ENCODE results near the gene CCDC85A. TPM values are rescaled to one million over a fixed set of nuclear protein-coding genes. Genes with fewer than 3 reads are reported as not detected.

The CCDC85A gene
- total and polyA plus RNA-seq, 2 of the 4 experiments (the other 2 are of a cell fraction), result 1.1 to 2.2 TPM

- Histone ChIP-seq H4K91ac (ENCODE audit: insufficient read depth, low read depth, low read length) (no peak overlapping the region), H3K4me1 (ENCODE audit: control insufficient read depth, insufficient read depth, low read length) (no peaks in the 10 kb centered on the region), H2AK9ac (replicated peaks; ENCODE audit: low read depth, low read length, poor library complexity) (no peak overlapping the region), H3K14ac (replicated peaks; ENCODE audit: low read depth, low read length) (no peak overlapping the region), H4K8ac (ENCODE audit: low read depth in 2 of 2, low read length in 2 of 2) (no peak overlapping the region), H2BK5ac (ENCODE audit: low read depth, low read length, poor library complexity, severe bottlenecking) (no peak overlapping the region), H3K79me1 (ENCODE audit: low read depth in 1 of 2, low read length in 2 of 2) (no peaks in the 10 kb centered on the region), H3K4me2 (ENCODE audit: low read depth, low read length) (no peak overlapping the region), H3K27ac (ENCODE audit: insufficient read depth, low read length) (no peak overlapping the region), H2BK15ac (ENCODE audit: low read depth, low read length) (no peak overlapping the region), H2AK5ac (ENCODE audit: low read depth, low read length) (no peak overlapping the region), H3K9me3 (ENCODE audit: control insufficient read depth, insufficient read depth, low read length) (no peaks in the 10 kb centered on the region), H3K56ac (ENCODE audit: extremely low read depth, insufficient read depth, low read length) (no peak overlapping the region), H2BK20ac (ENCODE audit: low read depth, low read length) (no peak overlapping the region), H4K5ac (ENCODE audit: low read depth, low read length) (no peak overlapping the region), H3K4ac (ENCODE audit: low read depth, low read length) (no peak overlapping the region), H2BK120ac (ENCODE audit: low read depth, low read length) (no peak overlapping the region), H3K4me3 (ENCODE audit: insufficient read depth, low read depth, low read length) (no peak overlapping the region), H2AFZ (replicated peaks; ENCODE audit: low read length, poor library complexity) (no peak overlapping the region), H3K27me3 (ENCODE audit: control insufficient read depth, insufficient read depth, low read length) (no peaks in the 10 kb centered on the region), H3K9ac (ENCODE audit: low read depth, low read length) (no peak overlapping the region), H4K20me1 (ENCODE audit: insufficient read depth, low read length) (no peaks in the 10 kb centered on the region), H3K9me1 (ENCODE audit: insufficient read depth, low read length) (no peaks in the 10 kb centered on the region), H3K23ac (ENCODE audit: low read depth, low read length) (no peak overlapping the region), H3K18ac (ENCODE audit: low read depth, low read length) (no peak overlapping the region), H3K36me3 (ENCODE audit: control insufficient read depth, insufficient read depth, low read length) (no peaks in the 10 kb centered on the region)
- ATAC-seq (ENCODE audit: low read depth) (no peak), DNase-seq (no peak)
- CTCF ChIA-PET, result no interaction called here
- POLR2A ChIA-PET (ENCODE audit: unreplicated experiment), result no interaction called here
- no TSS peak for BruUV-seq (replicated peaks)
- TF ChIP-seq CEBPB (IDR thresholded peaks at IDR 0.05; ENCODE audit: low read depth, low read length), result no peak
- no peak for TF ChIP-seq POLR2A (IDR thresholded peaks at IDR 0.05; ENCODE audit: low read depth, low read length)
- TF ChIP-seq MAZ (IDR thresholded peaks at IDR 0.05; ENCODE audit: borderline replicate concordance, low read depth, low read length), result no peak
- no peak for TF ChIP-seq SMC3 (IDR thresholded peaks at IDR 0.05; ENCODE audit: low read depth, low read length)
- no peak for TF ChIP-seq BHLHE40 (IDR thresholded peaks at IDR 0.05; ENCODE audit: low read depth, low read length)
- no peak for TF ChIP-seq NFE2L2 (IDR thresholded peaks at IDR 0.05; ENCODE audit: low read depth, low read length)
- TF ChIP-seq RAD21 (IDR thresholded peaks at IDR 0.05; ENCODE audit: low read length), result no peak
- TF ChIP-seq RFX5 (IDR thresholded peaks at IDR 0.05; ENCODE audit: low read depth, low read length), result no peak
- in situ Hi-C loops (cut with MboI; ENCODE audit: low sequenced_read_pairs) (no loop called here), dilution Hi-C loops (cut with HindIII; ENCODE audit: low sequenced_read_pairs, unreplicated experiment) (no loop called here), intact Hi-C loops (cut with micrococcal nuclease) (no loop called here)
- WGBS, 2 experiments (ENCODE audit: extremely low coverage in 2 of 2, insufficient read length in 1 of 2), result no CpG with 5 or more reads among the region's 1 CpG
Measured at GRCh38 chr2:56244506-56244905, 60.7 kb downstream of the CCDC85A start.

All from IMR-90 (cell line).